HG02870 (cell line): ENCODE measurements around the gene GADD45G.

Experiments
- ATAC-seq: cut with Tn5 transposase; IDR thresholded peaks from one replicate; pipeline ENCODE4 v1.9.1; 2021; ENCODE audit warnings: mild to moderate bottlenecking, moderate library complexity; ENCODE audit not compliant: unreplicated experiment

The GADD45G gene, protein sequence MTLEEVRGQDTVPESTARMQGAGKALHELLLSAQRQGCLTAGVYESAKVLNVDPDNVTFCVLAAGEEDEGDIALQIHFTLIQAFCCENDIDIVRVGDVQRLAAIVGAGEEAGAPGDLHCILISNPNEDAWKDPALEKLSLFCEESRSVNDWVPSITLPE

DNA sequence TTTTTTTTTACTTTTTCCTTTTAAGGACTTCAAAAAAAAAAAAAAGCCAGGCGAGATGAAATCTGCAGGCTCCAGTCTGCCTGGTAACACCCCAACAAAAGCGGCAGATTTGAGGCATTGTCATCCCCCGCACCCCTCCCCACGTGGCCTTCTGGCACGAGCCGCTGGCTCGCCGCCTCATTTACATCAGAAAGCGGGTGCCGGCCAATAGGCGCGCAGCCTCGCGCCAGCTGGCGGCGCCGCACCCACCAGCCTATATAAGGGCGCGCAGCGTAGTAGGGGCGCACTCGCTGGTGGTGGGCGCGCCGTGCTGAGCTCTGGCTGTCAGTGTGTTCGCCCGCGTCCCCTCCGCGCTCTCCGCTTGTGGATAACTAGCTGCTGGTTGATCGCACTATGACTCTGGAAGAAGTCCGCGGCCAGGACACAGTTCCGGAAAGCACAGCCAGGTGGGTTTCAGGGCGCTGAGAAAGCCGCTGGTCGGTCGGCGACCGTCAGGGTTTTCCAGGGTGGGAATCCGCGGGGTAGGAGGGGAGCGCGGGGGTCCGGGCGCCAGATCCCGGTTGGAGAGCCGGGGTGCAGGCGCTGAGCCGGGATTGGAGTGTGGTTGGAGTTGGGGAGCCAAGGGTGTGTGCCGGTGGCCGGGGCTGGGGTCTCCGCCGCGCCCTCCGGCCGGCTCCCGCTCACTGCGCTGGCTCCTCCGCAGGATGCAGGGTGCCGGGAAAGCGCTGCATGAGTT is at the start of gene GADD45G:
Gene GADD45G, plus strand, starts transcription at position 284 of the 736 bp plus-strand sequence. Its CDS starts 110 bp downstream, at position 394.
- peak; percentile 42 for ATAC-seq

DNA sequence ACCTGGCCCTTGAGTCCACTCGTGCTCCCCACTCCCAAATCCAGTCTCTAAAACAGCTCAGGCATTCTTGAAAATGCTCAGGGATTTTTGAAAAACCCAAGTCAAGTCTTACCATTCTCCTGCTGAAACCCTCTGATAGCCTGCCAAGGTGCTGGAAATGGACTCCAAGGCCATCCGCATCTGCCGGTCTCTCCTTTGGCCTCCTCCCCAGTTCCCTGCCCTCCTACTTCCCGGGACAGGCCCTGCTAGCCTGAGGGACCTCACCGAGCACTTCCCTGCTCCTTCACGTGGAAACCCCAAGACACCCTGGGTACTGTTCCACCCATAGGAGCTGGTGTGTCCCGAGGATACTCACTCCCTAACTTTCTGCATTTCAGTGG is 49.8 kb upstream of the GADD45G start:
- ATAC-seq, result no peak

DNA sequence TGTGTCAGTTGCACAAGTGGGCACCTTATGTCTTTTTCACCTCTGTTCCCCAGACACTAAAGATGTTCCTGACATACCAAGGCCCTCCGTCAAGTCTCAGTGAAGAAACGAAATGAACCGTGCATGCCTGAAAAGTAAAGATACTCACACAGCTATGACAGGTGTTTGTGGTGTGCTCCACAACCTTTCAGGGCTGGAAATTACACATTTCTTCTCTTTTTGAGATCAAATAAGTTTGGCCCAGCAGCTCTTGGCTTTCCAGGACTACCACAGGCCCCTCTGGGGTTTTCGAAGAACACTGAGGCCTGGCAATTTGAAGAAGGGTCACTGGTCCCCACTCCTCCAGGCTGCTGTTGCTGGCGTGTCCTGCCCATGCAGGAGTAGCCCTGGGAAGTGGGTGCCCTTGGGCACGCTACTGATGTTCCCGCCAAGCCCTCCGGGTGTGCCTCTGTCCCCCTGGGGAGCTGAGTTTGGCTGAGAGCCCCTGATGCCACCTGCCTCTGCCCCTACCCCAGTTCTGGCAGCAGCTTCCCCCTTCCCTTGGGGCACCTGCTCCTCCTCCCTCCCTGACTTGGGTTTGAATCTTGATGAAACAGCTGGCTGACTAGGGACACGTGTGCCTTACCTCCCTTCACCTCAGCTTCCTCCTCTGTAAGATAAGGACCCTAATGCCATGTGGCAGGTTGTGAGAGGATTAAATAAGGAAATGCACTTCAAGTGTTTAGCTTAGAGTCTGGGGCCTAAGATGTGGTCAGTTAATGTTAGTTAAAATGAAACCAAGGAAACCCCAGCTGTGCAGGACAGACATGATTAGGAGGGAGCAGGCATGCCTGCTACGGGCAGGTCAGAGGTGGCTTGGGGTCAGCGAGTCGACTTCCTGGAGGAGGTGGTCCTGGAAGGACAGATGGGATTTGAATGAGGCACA is 49.1 kb upstream of the GADD45G start:
- ATAC-seq, result peak; percentile 67

DNA sequence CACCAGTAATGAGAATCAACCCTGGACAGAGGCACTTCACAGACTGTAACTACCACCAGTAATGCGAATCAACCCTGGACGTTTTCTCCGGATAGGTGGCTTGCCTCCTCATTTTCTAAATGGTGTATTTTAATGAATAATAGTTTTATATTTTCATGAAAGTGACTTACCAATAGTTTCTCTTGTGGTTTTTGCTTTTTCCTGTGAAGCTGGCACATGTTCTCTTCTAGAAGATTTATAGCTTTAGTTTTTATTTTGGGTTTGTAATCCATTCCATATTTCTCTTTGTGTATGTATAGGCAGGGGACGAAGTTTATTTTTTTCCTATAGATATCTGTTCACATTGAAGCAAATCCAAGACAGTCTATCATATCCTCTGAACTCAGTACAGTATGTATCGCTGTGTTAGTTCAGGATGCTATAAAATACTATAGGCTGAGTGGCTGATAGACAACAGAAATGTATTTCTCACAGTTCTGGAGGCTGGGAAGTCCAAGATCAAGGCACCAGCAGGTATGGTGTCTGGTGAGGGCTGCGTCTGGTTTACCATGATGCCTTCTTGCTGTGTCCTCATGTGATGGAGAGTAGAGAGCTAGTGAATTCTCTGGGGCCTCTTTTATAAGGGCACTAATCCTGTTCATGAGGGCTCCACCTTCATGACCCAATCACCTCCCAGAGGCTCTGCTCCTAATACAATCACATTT is 46.5 kb upstream of the GADD45G start:
- ATAC-seq, result no peak

DNA sequence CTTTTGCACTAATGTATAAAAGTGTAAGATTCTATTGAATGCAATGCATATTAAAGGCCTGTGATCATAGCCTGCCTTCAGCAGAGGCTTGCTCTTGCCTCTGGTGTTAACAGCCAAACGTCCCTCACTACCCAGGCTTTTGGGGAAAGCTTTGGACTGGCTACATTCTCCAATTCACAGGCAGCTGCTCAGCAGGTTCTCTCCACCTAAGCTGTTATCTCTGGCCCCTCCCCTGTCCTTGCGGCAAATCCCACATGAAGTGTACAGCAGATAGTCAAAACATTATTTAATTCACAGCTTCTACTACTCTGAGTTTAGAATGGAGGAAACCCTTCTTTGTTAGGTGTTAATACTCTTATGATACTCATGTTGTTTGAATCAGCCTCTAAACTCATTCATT is 45.9 kb upstream of the GADD45G start:
- no peak for ATAC-seq

DNA sequence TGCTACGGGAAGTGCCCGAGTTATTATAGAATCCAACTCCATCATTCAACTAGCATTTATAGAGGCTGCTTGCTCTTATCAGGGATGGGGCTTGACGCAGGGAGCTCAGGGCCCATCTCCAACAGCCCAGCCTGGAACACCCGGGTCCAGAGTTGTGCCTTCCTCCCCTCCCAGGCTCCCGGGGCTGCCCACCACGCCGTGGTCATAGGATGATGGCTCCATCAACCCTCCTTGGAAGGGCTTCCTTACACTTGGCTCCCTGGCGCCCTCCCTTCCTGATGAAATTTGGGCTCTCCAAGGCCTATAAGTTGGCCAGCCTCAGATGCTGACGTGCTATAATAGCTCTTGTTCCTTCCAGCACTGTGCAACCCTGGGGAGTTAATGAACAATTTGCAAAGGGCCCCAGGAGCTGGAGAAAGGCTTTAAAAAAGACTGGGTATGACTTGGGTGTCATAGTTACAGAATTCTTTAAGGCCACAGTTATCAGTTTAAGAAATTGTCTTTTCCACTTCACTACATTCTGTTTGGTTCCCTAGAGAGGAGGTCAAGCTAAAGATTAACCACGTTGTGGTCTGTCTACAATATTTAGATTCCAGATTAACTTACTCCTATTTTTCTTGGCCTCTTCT is 42.5 kb upstream of the GADD45G start:
- no peak for ATAC-seq

DNA sequence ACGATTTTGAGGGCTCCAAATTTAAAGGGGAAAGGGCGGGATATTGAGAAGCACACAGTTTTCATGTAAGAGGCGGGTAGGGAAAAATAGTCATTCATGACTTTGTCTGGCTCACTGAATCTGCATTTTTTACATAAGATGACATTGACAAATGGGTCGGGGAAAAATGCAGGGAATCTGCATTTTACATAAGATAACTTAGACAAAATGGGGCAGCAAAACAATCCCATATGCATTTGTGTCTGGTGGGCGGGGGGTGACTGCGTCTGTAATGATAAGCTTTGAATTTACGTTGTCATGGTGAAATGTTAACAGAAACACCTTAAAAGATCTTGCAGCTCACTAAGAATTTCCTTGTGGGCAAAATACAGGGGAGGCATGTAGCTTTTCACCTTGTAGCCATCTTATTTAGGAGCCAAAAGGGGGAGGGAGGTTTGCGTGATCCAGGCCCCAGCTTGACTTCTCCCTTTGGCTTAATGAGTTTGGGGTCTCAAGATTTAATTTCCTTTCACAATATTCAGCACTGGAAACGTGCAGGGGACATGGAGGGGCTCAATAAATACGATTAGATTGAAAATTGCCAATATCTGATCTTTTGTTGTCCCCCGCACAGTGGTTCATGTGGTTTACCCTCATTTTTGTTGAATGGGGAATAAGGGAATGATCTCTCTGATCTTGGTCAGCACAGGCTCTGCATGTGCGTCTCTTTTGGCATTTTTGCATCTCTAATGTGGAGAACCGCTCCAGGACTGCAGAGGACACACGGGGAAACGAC is 41.1 kb upstream of the GADD45G start:
- ATAC-seq, result no peak

DNA sequence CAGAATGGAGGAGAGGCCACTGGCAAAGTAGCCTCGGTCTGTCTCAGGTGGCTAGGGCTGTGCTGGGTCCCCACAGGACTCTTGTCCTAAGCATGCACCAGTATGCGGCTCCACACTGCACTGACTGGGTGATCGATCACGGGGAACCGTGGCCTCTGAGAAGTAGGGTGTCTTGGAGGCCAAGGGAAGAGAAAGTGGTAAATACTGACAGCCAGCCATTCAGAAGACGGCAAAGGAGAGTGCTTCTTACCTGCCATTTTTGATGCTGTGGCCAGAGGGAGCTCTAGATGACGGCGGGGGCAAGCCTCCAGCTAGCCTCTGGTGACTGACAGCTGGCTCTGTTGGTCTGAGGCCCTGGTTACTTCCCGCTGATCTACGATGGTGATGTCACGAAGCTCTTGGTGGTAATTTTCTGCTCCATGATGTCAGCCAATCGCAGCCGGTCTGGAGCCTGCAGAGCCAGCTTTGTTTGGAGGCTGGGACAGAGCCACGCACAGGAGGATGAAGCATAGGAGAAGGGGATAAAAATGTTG is 40.4 kb upstream of the GADD45G start:
- ATAC-seq, result peak; percentile 81

DNA sequence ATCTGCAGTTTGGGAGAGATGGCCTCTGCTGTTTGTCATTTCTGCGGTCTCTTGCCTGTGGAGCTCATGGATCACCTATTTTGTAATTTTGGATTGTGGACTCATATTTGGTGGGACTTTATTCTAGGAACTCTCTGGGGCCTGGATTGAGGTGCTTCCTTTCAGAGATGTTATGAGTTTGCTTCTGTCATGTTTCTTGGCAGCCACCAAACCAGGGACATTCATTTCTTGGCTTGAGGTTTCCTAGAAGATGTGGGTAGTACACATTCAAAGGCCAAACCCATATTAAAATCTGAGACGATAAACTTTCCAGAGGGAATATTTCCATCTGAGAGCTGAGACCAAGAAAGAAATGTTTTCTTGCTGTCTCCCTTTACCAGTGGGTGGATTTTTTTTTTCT is 37.2 kb upstream of the GADD45G start:
- ATAC-seq, result no peak

DNA sequence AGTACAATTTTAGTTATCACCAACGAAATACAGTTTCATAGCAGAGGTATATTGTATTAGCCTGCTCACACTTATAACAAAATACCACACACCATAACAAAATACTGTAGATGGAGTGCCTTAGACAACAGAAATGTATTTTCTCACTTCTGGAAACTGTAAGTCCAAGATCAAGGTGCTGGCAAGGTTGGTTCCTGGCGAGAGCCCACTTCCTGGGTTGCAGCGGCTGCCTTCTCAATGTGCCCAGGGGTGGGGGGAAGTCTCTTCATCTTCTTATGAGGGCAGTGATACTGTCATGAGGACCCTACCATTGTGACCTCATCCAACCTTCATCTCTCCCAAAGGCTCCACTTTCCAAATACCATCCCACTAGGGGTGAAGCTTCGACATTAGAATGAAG is 30.5 kb upstream of the GADD45G start:
- no peak for ATAC-seq

DNA sequence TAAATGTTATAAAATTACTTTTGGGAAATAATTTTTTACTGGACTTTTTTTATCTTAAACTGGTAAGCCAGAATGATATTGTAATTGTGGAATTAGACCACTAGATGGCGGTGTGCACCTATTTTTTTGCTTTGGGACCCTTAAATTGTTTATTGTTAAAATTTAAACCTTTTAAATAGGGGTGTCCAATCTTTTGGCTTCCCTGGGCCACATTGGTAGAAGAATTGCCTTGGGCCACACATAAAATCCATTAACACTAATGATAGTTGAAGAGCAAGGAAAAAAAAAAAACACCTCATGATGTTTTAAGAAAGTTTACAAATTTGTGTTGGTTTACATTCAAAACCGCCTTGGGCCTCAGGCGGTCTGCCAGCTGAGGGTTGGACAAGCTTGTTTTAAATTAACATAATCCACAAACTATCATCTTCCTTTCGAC is 28.4 kb upstream of the GADD45G start:
- ATAC-seq, result no peak

DNA sequence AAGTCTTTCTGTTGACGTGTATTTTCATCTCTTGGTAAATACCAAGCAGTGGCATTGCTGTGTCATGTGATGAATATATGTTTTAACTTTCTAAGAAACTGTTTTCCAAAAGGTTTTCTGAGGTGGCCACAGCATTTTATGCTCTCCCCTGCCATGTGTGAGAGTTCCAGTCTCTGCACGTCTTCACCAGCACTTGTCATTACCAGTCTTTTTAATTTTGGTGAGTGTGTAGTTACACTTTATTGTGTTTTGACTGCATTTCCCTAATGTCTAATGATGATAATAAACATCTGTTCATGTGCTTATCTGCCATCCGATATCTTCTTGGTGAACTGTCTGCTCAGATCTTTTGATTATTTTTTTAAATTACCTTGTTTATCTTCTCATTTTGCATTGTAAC is 27.4 kb upstream of the GADD45G start:
- ATAC-seq, result no peak

DNA sequence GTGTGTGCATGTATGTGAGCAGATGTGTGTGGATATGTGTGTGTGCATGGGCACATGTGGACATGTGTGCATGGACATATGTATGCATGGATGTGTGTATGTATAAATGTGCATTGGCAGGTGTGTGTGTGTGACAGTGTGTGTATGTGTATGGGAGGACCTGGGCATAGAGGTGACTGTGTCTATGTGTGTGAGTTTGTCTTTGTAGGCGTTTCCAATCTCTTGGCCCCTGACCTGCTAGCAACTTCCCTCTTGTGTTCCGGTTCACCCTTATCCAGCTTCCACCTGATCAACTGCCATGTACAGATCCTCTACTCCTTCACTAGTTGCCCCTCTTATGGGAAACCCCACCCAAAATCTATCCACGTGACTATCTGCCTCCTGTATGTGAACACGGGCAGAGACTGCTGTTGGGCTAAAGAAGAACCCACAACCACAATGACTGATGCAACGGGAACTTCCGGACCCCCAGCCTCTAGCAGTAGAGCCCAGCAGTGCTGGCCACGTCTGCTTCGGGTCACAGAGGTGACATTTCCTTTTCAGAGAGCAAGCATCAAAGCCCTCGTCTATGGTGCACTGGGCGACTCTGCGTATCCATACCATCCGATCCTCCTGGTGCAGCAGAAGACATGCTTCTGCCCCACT is 24.9 kb upstream of the GADD45G start:
- no peak for ATAC-seq

DNA sequence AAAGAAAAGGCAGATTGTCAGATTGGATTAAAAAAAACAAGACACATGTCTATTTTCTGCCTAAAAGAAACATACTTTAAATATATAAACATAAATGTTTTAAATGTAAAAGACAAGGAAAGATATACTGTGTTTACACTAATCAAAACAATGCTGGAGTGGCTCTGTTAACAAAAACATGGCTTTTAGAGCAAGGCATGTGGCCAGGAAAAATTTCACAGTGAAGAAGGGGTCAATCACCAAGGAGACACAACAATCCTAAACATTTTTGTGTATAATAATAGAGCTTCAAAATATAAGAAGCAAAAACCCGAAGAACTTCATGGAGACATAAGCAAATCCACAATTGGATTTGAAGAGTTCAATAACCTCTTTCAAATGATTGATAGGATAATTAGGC is 18.5 kb upstream of the GADD45G start:
- no peak for ATAC-seq

DNA sequence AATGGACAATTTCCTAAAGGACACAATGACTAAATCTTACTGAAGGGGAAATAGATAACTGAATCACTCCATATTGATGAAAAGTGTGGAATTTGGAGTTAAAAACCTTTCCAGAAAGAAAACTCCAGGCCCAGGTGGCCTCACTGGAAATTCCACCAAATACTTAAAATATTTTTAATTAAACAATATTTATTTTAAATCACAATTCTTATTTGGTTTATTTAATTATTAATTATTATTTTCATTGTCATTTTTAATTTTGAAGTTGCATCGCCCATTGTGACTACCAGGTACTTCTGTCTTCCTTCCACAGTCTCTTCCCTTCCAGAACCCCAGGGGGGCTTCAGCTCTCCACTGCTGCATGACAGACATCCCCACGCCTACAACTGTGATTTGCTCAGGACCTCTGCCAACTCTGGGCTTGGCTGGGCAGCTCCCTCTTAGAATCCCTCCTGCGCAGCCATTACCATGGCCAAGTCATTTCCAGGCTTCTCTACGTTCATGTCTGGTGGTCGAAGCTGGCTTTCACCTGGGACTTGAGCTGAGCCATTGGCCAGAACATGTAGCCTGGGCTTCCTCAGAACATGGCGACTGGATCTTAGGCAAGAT is 16.4 kb upstream of the GADD45G start:
- ATAC-seq, result no peak

DNA sequence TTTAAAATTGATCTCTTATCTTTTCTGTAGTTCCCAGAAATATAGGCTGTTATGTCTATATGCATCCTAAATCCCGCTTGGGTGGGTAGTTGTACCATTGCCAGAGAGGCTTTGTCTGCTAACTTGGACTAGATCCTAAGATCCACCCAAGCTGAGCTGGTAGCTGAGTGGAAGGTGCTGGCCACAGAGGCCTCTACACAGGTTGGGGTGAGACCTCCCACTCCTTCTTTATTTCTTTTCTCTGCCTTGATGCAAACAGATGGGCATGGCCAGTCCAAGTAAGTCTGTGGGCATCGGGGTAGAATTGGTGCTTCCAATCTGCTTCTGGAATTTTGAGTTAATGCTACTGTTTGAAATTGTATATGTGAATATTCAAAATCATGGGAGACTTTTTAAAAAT is 14.4 kb upstream of the GADD45G start:
- ATAC-seq, result no peak

DNA sequence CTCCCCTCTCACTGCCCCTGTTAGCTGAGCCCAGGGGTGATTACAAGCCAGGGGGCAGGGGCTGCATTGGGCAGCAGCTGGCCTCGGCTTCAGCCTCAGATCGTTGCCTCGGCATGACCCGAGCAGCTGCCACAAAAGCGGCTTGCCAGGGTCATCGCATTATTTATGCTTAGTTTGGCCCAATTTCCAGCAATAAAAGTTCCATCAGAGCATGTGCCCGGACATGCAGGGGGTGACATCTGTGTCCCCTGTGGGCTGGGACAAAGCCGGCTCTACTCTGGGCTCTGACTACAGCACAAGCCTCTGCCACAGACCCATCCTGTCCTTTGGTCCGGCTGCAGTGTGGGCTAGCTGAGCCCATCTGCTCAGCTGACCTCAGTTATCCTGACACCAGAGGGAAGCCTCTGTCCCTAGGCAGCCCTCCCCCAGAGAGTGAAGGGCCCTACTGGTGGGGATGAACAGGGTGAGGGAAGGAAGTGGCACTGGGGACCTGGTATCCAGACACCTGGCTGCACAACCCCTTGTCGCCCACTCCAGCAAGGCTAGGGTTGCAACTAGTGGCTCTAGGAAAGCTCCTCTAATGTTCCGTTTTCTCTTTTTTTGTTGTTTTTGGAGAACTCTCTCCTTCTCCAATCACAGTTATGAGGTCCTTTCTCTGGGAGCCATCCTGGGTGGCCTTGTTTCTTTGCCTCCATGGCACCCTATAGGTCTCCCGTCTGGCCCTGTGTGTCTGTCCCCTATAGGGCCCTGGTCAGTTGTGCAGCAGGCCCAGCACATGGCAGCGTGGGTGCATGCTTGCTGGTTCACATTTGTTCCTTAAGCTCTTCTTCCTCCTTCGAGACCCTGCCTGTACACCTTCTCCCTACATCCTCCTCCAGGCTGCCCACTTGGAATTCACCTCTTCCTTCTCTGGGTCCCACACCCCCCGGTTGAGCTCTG is 13.3 kb upstream of the GADD45G start:
- no peak for ATAC-seq
